ENCODE measurements around the gene PRKN.
"Not testable (repeated sequence)": the region's sequence is repeated elsewhere in the genome, so short reads cannot be mapped to it uniquely, and the experiment has no call there.

PRKN gene

DNA sequence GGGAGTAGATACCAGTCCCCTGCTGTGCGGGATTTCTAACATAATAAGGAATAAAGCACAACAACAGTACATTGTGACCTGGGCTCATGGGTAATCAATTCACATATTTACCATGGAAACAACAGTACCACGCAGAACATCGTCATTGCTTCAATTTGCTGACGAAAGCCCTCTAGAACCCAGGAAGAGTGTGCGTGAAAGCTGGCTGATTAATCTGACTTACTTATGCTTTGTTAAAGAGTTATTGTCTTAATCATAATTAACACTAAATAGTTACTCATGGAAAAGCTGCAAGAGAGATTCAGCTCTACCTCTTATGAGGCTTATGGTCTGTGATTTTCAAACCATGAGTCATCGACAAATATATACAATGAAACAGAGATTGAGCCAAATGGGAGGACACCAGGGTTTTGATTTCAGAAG, 809.4 kb downstream of the PRKN start:
- peak overlapping the region in 1 of 7 experiments; percentile 8 for H3K4me3 ChIP-seq
- no peak overlapping the region for H3K27ac ChIP-seq

- Histone ChIP-seq H3K27ac (no peak overlapping the region), H3K4me3 (no peak overlapping the region)
Observed at GRCh38 chr6:161917645-161918044, 809.9 kb downstream of the PRKN start.

- Histone ChIP-seq H3K4me3 (no peak overlapping the region), H3K27ac (no peak overlapping the region)
Observed at GRCh38 chr6:161915456-161915964, 812.1 kb downstream of the PRKN start.

- H3K4me3 ChIP-seq: no peak overlapping the region
Observed at GRCh38 chr6:161908872-161909271, 818.7 kb downstream of the PRKN start.

GRCh38 chr6:161906571-161906970, 821.0 kb downstream of the PRKN start:
- Histone ChIP-seq H3K4me3 (no peak overlapping the region), H3K27ac (no peak overlapping the region)

More at GRCh38 chr6:161908872-161909271, 818.7 kb downstream of the PRKN start:
- no peak overlapping the region for H3K27ac ChIP-seq

GRCh38 chr6:161903584-161904212, 823.9 kb downstream of the PRKN start:
- H3K4me3 ChIP-seq: no peak overlapping the region
- H3K27ac ChIP-seq: no peak overlapping the region

DNA sequence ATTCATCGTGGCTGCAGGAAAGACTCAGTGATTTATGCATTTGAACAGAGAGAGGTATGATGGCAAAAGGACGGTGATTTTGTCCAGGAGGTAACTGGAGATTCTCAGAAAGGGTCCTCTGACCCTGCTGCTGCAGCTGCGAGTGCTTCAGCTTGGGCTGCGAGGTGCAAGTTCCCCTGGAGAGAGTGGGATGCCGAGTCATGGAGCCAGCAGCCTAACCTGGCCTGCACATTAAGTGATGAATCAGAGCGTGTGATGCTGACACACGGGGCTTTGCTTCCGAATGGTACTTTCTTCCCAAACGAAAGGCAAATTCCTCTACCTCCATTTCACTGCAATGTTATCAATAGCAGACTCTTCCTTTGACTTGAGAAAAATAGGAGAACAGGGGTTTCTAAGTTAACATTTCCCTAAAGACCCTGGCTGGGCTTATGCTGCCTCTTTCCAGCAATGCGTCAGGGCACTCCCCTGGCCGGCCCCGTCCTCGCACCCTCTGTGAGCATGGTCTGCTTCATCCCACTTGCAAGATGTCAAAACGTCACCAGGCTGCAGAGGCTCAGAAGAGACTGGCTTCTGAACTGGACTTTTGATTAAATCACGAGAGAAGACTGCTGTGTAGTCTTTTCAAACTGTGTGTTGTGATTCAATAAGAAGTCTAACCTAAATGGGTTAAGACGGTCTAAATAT, 825.7 kb downstream of the PRKN start:
- Histone ChIP-seq H3K4me3 (no peak overlapping the region), H3K27ac (no peak overlapping the region)

- H3K27ac ChIP-seq: no peak overlapping the region
- H3K4me3 ChIP-seq: no peak overlapping the region
Observed at GRCh38 chr6:161894436-161894835, 833.1 kb downstream of the PRKN start.

DNA sequence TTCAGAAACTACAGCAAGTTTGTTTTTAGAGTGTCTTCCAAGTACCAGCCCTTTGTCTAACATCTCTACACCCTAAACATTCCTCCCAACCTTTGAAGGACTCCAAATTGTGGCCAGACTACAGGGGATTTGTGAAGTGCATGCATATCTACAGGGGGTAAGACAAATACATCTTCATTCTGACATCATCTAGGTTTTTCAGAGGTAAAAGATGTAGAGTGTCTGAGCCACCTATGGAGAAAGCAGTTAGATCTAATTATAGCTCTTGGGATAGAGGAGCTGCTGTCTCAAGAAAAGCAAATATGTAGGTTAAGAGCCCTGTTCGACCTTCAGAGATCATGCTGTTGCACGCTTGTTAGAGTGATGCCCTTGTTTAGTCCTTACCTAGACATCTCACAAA, 836.0 kb downstream of the PRKN start:
- no peak overlapping the region for H3K4me3 ChIP-seq
- H3K27ac ChIP-seq: peak overlapping the region in 1 of 21 experiments; percentile 59

DNA sequence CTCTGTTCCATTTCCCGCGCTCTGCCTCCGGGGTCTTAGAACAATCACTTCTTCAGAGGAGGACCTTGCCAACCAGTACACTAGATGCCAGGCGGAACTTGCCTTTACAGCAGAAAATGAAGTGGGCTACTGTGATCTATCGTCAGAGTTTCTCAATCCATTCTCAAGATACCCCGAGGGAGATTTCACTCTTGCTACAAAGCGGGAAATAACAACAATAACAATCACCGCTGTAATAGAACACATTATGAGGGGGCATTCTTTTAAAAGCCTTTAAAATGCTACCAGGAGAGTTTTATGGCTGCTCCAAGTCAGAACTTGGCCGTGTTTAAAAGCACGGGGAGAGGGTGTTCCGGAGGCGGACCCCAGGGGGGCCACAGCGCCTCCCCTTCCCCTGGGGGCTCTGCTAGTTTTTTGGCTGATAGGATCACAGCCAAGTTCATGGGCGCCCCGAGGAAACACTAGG, 836.7 kb downstream of the PRKN start:
- peak overlapping the region in 2 of 21 experiments; percentile 26 to 59 for H3K27ac ChIP-seq
- H3K4me3 ChIP-seq: no peak overlapping the region

DNA sequence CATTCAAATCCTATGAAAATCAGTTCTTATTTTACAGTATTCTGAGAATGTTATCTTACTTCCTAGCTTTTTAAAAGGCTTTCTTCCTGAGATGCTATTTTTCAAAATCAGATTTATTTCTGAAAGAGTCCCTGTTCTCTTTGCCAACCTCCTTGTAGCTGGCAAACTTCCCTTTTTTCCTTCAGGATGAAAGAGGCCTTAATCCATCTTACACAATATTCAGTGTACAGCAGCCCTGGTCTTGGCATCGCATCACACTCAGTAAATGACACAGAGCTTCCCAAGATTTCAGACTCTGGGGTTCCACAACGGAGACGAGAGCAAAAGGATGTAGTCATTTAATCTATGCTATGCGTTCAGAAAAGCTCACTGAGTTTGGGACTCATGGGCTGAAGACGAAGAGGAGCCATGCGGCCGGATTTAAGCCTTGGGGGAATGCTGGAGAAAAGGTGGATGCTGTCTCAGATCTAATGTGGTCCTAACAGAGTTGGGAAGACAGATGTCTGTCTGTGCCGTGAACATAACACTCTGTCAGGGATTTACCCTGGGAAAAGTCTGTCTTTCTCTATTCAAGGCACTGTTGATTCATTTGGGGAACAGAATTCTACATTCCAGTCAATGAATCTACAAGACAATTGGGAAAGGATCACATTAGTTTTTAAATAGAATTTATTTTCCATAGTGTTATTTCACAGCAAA, 837.3 kb downstream of the PRKN start:
- H3K4me3 ChIP-seq: no peak overlapping the region
- peak overlapping the region in 2 of 21 experiments; percentile 26 to 59 for H3K27ac ChIP-seq

DNA sequence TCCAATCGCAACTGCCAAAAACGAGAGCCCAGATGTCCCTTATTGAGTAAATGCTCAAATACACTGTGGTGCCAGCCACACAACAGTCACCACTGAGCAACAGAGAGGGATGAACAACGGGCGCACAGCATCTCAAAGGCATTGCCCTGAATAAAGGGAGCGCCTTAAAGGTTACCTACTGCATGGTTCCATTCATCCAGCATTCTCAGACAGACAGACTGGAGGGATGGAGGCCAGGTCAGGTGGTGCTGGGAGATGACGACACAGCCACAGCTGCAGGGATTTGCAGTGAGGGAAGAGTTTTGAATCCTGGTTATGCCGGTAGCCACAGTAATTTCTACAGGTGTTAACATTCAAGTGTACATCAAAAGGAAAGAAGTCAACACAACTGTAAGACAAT, 838.2 kb downstream of the PRKN start:
- H3K27ac ChIP-seq: no peak overlapping the region
- no peak overlapping the region for H3K4me3 ChIP-seq

DNA sequence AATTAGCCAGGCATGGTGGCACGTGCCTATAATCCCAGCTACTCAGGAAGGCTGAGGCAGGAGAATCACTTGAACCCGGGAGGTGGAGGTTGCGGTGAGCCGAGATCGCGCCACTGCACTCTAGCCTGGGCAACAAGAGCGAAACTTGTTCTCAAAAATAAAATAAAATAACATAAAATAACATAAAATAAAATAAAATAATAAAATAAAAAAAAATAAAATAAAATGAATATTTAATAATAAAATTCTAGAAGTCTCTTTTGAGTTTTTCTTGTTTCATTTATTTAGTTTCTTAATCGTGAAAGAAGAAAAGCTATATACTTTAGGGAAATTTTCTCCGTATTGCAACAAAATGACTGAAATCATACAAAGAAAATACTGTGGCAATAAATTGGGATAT, 841.0 kb downstream of the PRKN start:
- H3K27ac ChIP-seq, H3K4me3 ChIP-seq: not testable (repeated sequence)

- Histone ChIP-seq H3K4me3 (no peak overlapping the region), H3K27ac (no peak overlapping the region)
Observed at GRCh38 chr6:161884782-161885181, 842.8 kb downstream of the PRKN start.

DNA sequence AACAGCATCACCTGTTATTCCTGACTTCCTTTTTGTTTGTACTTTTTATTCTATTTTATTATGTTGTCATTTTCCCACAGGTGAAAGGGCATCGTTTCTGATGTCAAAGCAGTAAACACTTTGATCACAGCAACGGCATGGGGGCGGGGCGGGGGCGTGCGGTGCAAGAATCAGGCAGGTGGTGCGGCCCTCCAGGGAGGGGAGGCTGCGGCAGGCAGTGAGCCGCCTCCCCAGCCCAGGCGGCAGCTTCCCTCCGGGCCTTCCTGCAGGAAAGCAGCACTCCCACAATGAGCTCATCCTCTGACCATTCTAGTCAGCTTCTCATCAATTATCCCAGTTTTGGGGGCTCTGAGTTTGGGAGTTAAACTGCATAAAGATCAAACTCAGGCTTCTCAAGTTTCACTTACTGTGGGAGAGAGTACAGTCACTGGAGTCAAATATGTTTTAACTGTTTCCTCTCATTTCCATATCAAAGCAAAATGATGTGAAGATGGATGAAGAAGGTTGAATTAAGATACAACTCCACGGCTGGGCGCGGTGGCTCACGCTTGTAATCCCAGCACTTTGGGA, 845.3 kb downstream of the PRKN start:
- Histone ChIP-seq H3K27ac (no peak overlapping the region), H3K4me3 (no peak overlapping the region)

GRCh38 chr6:161880056-161880455, 847.5 kb downstream of the PRKN start:
- H3K4me3 ChIP-seq: no peak overlapping the region

GRCh38 chr6:161876231-161876630, 851.3 kb downstream of the PRKN start:
- no peak overlapping the region for H3K4me3 ChIP-seq
- H3K27ac ChIP-seq: no peak overlapping the region

More at GRCh38 chr6:161880056-161880455, 847.5 kb downstream of the PRKN start:
- H3K27ac ChIP-seq: no peak overlapping the region

DNA sequence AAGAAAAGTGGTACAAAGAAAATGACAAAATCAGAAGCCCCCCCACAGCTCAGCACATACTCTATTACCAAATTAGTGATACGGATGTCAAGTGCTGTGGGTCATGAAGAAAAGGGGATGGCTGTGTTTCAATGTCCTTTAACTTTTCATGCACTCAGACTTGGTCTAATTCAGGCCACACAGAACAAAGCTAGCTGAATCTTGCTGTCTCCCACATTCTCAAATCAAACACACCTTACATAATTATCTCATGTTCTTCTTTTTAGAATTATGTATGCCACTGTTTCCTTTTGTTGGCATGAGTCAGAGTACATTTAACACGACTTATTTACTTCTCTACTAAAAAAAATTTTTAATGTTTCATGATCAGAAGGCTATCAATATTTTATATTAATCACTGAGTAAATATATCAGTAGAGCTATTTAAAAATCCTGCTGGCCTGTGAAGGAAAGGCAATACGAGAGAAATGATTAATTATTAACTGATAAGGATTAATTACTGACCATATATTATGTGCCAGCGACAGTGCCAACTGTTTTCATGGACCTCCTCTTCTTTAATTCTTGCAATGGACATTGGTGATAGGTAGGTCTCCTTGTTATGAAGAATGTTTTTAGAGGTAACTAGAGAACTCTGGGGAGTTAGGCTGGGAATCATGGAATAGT, 857.2 kb downstream of the PRKN start:
- Histone ChIP-seq H3K4me3 (no peak overlapping the region), H3K27ac (no peak overlapping the region)

- H3K27ac ChIP-seq: no peak overlapping the region
Observed at GRCh38 chr6:161869491-161869890, 858.1 kb downstream of the PRKN start.

GRCh38 chr6:161866570-161866969, 861.0 kb downstream of the PRKN start:
- Histone ChIP-seq H3K27ac (no peak overlapping the region), H3K4me3 (no peak overlapping the region)

More at GRCh38 chr6:161869491-161869890, 858.1 kb downstream of the PRKN start:
- H3K4me3 ChIP-seq: no peak overlapping the region
